ENCODE data around the gene ARHGAP32. TPM values are rescaled to one million over a fixed set of nuclear protein-coding genes. Genes with fewer than 3 reads are reported as not detected.

Gene ARHGAP32
- total and polyA plus RNA-seq, 2 experiments from 2014 or later = 9.9 to 17.3 TPM

DNA sequence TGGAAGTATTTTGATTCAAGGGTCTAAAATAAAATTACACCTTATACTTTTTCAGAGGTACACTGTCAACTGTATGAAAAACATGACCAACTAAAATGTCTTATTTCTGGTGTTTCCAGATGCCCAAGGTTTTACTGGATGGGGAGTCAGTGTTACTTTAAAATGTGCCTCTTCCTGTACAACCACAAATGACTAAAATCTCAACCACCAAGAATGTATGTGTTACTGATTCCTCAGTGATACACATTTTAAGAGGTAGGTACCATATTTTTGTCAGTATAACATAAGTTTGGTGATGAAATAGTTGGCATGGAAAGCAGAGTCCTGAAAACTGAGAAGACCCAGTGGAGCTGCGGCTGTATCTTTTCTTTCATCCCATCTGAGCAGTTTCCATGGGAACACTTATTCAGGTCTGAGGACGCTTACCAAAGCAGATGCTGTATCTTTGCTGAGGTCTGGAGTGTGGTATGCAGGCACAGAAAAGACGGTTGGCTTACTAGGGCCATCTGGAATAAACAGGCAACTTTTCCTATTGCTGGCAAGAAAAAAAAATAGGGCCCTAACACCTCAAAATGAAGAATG, 228.3 kb downstream of the ARHGAP32 start:
- no peaks in the 10 kb centered on the region for H3K9me3 ChIP-seq (ENCODE audit: low read depth)
- no peaks in the 10 kb centered on the region for H3K27me3 ChIP-seq
- no peaks in the 10 kb centered on the region for H3K79me2 ChIP-seq
- TF ChIP-seq, protein P1, sequence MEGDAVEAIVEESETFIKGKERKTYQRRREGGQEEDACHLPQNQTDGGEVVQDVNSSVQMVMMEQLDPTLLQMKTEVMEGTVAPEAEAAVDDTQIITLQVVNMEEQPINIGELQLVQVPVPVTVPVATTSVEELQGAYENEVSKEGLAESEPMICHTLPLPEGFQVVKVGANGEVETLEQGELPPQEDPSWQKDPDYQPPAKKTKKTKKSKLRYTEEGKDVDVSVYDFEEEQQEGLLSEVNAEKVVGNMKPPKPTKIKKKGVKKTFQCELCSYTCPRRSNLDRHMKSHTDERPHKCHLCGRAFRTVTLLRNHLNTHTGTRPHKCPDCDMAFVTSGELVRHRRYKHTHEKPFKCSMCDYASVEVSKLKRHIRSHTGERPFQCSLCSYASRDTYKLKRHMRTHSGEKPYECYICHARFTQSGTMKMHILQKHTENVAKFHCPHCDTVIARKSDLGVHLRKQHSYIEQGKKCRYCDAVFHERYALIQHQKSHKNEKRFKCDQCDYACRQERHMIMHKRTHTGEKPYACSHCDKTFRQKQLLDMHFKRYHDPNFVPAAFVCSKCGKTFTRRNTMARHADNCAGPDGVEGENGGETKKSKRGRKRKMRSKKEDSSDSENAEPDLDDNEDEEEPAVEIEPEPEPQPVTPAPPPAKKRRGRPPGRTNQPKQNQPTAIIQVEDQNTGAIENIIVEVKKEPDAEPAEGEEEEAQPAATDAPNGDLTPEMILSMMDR (IDR thresholded peaks at IDR 0.05; ENCODE audit: poor library complexity) = no peak
- TF ChIP-seq EZH2phosphoT487 (IDR thresholded peaks at IDR 0.05; ENCODE audit: low read depth, severe bottlenecking, unreplicated experiment) (no peak), EZH2 (IDR thresholded peaks at IDR 0.05; ENCODE audit: borderline replicate concordance) (no peak)
- H3K36me3 ChIP-seq (replicated peaks; ENCODE audit: insufficient read depth, low read depth) = no peaks in the 10 kb centered on the region
- no peaks in the 10 kb centered on the region for H4K20me1 ChIP-seq (ENCODE audit: insufficient read depth, poor library complexity, severe bottlenecking)
- peak; percentile 13 for DNase-seq (ENCODE audit: low spot score)
- H3K4me3 ChIP-seq = no peak overlapping the region
- H3K27ac ChIP-seq = no peak overlapping the region
- H3K4me1 ChIP-seq (ENCODE audit: insufficient read depth) = no peaks in the 10 kb centered on the region
- no peaks in the 10 kb centered on the region for H3K9me2 ChIP-seq (replicated peaks; ENCODE audit: insufficient read depth)
- no peak overlapping the region for H2AFZ ChIP-seq
- 65% methylated on average over 3 of the region's 3 CpGs for WGBS (ENCODE audit: low lambda C conversion rate, missing lambda C conversion rate)
- no peak overlapping the region for H3K4me2 ChIP-seq

DNA sequence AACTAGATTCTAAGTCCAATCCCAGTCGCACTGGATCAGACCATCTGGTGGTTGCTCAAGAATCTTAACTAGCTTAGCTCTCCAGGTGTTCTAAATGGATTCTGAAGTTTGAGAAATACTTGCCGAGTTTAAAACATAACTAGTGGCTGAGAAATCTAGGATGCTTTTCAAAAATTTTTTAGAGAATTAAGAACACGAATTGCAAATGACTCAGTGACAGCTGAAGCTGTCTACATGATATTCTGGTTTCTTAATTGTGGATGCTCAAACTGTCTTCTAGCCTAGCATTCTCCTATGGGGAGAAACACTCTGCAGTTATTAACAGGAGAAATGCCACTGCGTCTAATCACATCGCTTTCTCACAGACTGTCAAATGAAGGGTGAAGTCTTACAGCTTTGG, 229.2 kb downstream of the ARHGAP32 start:
- H3K79me2 ChIP-seq = no peaks in the 10 kb centered on the region
- WGBS (ENCODE audit: low lambda C conversion rate, missing lambda C conversion rate) = 93% methylated on average over 5 of the region's 5 CpGs
- no peaks in the 10 kb centered on the region for H3K36me3 ChIP-seq (replicated peaks; ENCODE audit: insufficient read depth, low read depth)
- DNase-seq (ENCODE audit: low spot score) = no peak
- no peaks in the 10 kb centered on the region for H3K9me2 ChIP-seq (replicated peaks; ENCODE audit: insufficient read depth)
- no peaks in the 10 kb centered on the region for H4K20me1 ChIP-seq (ENCODE audit: insufficient read depth, poor library complexity, severe bottlenecking)
- H3K4me3 ChIP-seq = no peak overlapping the region
- no peak overlapping the region for H3K27ac ChIP-seq
- no peaks in the 10 kb centered on the region for H3K9me3 ChIP-seq (ENCODE audit: low read depth)
- no peaks in the 10 kb centered on the region for H3K4me1 ChIP-seq (ENCODE audit: insufficient read depth)
- no peak overlapping the region for H3K4me2 ChIP-seq
- TF ChIP-seq EZH2 (IDR thresholded peaks at IDR 0.05; ENCODE audit: borderline replicate concordance) (no peak), EZH2phosphoT487 (IDR thresholded peaks at IDR 0.05; ENCODE audit: low read depth, severe bottlenecking, unreplicated experiment) (no peak)
- TF ChIP-seq, protein P1 (IDR thresholded peaks at IDR 0.05; ENCODE audit: poor library complexity) = no peak
- no peaks in the 10 kb centered on the region for H3K27me3 ChIP-seq
- no peak overlapping the region for H2AFZ ChIP-seq

DNA sequence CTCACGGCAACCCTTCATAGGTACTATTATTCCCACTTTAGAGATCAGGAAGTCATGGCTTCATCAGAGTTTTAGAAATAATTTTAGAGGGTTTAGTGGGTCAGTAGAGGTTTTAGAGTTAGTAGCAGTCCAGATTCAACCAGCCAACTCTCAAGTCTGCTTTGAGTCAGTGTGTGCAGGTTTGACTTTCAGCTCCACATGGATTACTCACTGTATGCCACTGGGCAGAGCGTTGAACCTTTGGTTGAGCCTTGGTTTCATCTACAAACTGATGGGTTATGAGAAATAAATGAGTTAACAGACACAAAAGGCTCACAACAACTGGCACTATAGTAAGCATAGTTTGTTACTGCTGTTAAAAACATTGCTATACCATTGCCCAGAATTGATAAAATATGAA, 230.5 kb downstream of the ARHGAP32 start:
- no peaks in the 10 kb centered on the region for H3K4me1 ChIP-seq (ENCODE audit: insufficient read depth)
- no peaks in the 10 kb centered on the region for H4K20me1 ChIP-seq (ENCODE audit: insufficient read depth, poor library complexity, severe bottlenecking)
- H3K27ac ChIP-seq = no peak overlapping the region
- WGBS (ENCODE audit: low lambda C conversion rate, missing lambda C conversion rate) = 96% methylated on average over 2 of the region's 2 CpGs
- H3K9me2 ChIP-seq (replicated peaks; ENCODE audit: insufficient read depth) = no peaks in the 10 kb centered on the region
- no peaks in the 10 kb centered on the region for H3K9me3 ChIP-seq (ENCODE audit: low read depth)
- no peaks in the 10 kb centered on the region for H3K36me3 ChIP-seq (replicated peaks; ENCODE audit: insufficient read depth, low read depth)
- H3K27me3 ChIP-seq = no peaks in the 10 kb centered on the region
- no peak overlapping the region for H2AFZ ChIP-seq
- TF ChIP-seq, protein P1 (IDR thresholded peaks at IDR 0.05; ENCODE audit: poor library complexity) = no peak
- TF ChIP-seq EZH2phosphoT487 (IDR thresholded peaks at IDR 0.05; ENCODE audit: low read depth, severe bottlenecking, unreplicated experiment) = no peak
- no peak overlapping the region for H3K4me3 ChIP-seq
- H3K79me2 ChIP-seq = no peaks in the 10 kb centered on the region
- H3K4me2 ChIP-seq = no peak overlapping the region
- DNase-seq (ENCODE audit: low spot score) = no peak

DNA sequence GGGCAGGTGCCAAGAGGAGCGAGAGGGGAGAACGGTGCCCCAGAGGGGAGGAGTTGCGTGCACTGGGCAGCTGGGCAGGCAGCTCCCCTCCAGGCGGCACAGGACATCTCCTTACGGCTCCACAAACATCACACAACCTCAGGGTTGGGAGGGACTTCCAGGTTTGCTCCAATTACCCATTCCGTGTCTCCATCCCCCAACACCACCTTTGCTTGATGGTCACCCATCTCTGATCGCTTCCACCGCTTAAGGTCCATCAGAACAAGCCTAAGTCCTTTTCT, 235.0 kb downstream of the ARHGAP32 start:
- no peaks in the 10 kb centered on the region for H3K9me3 ChIP-seq (ENCODE audit: low read depth)
- no peaks in the 10 kb centered on the region for H3K79me2 ChIP-seq
- no peak overlapping the region for H3K4me3 ChIP-seq
- no peak overlapping the region for H2AFZ ChIP-seq
- H3K9me2 ChIP-seq (replicated peaks; ENCODE audit: insufficient read depth) = no peaks in the 10 kb centered on the region
- H3K27ac ChIP-seq = no peak overlapping the region
- H3K27me3 ChIP-seq = no peaks in the 10 kb centered on the region
- H3K4me1 ChIP-seq (ENCODE audit: insufficient read depth) = no peaks in the 10 kb centered on the region
- TF ChIP-seq EZH2 (IDR thresholded peaks at IDR 0.05; ENCODE audit: borderline replicate concordance) (no peak), EZH2phosphoT487 (IDR thresholded peaks at IDR 0.05; ENCODE audit: low read depth, severe bottlenecking, unreplicated experiment) (no peak)
- TF ChIP-seq, protein P1 (IDR thresholded peaks at IDR 0.05; ENCODE audit: poor library complexity) = no peak
- 91% methylated on average over 8 of the region's 8 CpGs for WGBS (ENCODE audit: low lambda C conversion rate, missing lambda C conversion rate)
- no peaks in the 10 kb centered on the region for H3K36me3 ChIP-seq (replicated peaks; ENCODE audit: insufficient read depth, low read depth)
- no peaks in the 10 kb centered on the region for H4K20me1 ChIP-seq (ENCODE audit: insufficient read depth, poor library complexity, severe bottlenecking)
- no peak overlapping the region for H3K4me2 ChIP-seq
- DNase-seq (ENCODE audit: low spot score) = no peak

All from hepatocyte (in vitro differentiated cells).